Mesothelial cell of epicardium (in vitro differentiated cells): ENCODE measurements around the gene PNP. TPM values are rescaled to one million over a fixed set of nuclear protein-coding genes. Genes with fewer than 3 reads are reported as not detected.

ENCODE experiments used
- DNase-seq, 2 experiments: peaks; one replicate each; pipeline ENCODE4 v3.0.0; 2021; ENCODE audit warnings: low spot score in 2 of 2; ENCODE audit not compliant: unreplicated experiment in 2 of 2
- H3K27ac Mint-ChIP-seq: 2 replicates; pipeline ENCODE4 v1.8.0; 2021; ENCODE audit warnings: mixed read lengths
- H3K27me3 Mint-ChIP-seq: 2 replicates; pipeline ENCODE4 v1.8.0; 2021; ENCODE audit warnings: low read depth, mixed read lengths
- H3K36me3 Mint-ChIP-seq: 2 replicates; pipeline ENCODE4 v1.8.0; 2021; ENCODE audit warnings: mixed read lengths
- H3K4me1 Mint-ChIP-seq: 2 replicates; pipeline ENCODE4 v1.8.0; 2021; ENCODE audit warnings: mixed read lengths
- H3K4me3 Mint-ChIP-seq: 2 replicates; pipeline ENCODE4 v1.8.0; 2021; ENCODE audit warnings: mild to moderate bottlenecking, moderate library complexity, mixed read lengths
- H3K9me3 Mint-ChIP-seq: 2 replicates; pipeline ENCODE4 v1.8.0; 2021; ENCODE audit warnings: mixed read lengths
- CTCF ChIP-seq: fragments of 200-600 bp; sonication (generic); IDR thresholded peaks from one replicate; pipeline ENCODE4 v1.5.0; 2021; ENCODE audit warnings: antibody characterized with exemption; ENCODE audit not compliant: unreplicated experiment
- total RNA-seq: library from RNA; stranded (reverse); gene quantifications from 3 replicates; pipeline ENCODE4 v1.2.1, GENCODE V29; 2021

The PNP gene
- total RNA-seq, 1 donor from 2014 or later: 10.3 TPM

- H3K27ac Mint-ChIP-seq: no peak overlapping the region
- no peak overlapping the region for H3K4me3 Mint-ChIP-seq
- no peaks in the 10 kb centered on the region for H3K36me3 Mint-ChIP-seq
- no peaks in the 10 kb centered on the region for H3K4me1 Mint-ChIP-seq
- no peaks in the 10 kb centered on the region for H3K9me3 Mint-ChIP-seq
- no peak for TF ChIP-seq CTCF
- H3K27me3 Mint-ChIP-seq: peaks cover 25% of the 10 kb centered on the region
- no peak for DNase-seq
Measured at GRCh38 chr14:20508367-20508766, 39.2 kb downstream of the PNP start.

- Mint-ChIP-seq H3K27me3 (peaks cover 26% of the 10 kb centered on the region), H3K4me3 (no peak overlapping the region), H3K36me3 (no peaks in the 10 kb centered on the region), H3K4me1 (peaks cover 3% of the 10 kb centered on the region), H3K9me3 (no peaks in the 10 kb centered on the region), H3K27ac (no peak overlapping the region)
- no peak for TF ChIP-seq CTCF
- no peak for DNase-seq
Measured at GRCh38 chr14:20512177-20512905, 43.1 kb downstream of the PNP start.

GRCh38 chr14:20515846-20516245 is 46.6 kb downstream of the PNP start:
- Mint-ChIP-seq H3K27ac (no peak overlapping the region), H3K27me3 (peaks cover 19% of the 10 kb centered on the region)

GRCh38 chr14:20516921-20517320 is 47.7 kb downstream of the PNP start:
- Mint-ChIP-seq H3K4me3 (no peak overlapping the region), H3K4me1 (peaks cover 3% of the 10 kb centered on the region), H3K27me3 (peaks cover 16% of the 10 kb centered on the region), H3K9me3 (peaks cover 4% of the 10 kb centered on the region), H3K36me3 (no peaks in the 10 kb centered on the region), H3K27ac (no peak overlapping the region)
- no peak for TF ChIP-seq CTCF
- DNase-seq: no peak

More at GRCh38 chr14:20515846-20516245, 46.6 kb downstream of the PNP start:
- Mint-ChIP-seq H3K4me1 (peaks cover 3% of the 10 kb centered on the region), H3K36me3 (no peaks in the 10 kb centered on the region), H3K9me3 (peaks cover 4% of the 10 kb centered on the region), H3K4me3 (no peak overlapping the region)
- DNase-seq: no peak
- TF ChIP-seq CTCF: no peak

GRCh38 chr14:20522332-20522731 is 53.1 kb downstream of the PNP start:
- no peaks in the 10 kb centered on the region for H3K36me3 Mint-ChIP-seq
- H3K27me3 Mint-ChIP-seq: peaks cover 26% of the 10 kb centered on the region
- no peak overlapping the region for H3K27ac Mint-ChIP-seq
- H3K4me1 Mint-ChIP-seq: no peaks in the 10 kb centered on the region
- no peak for TF ChIP-seq CTCF
- H3K9me3 Mint-ChIP-seq: peaks cover 4% of the 10 kb centered on the region
- no peak for DNase-seq
- no peak overlapping the region for H3K4me3 Mint-ChIP-seq
